ENCODE data around the gene MTHFSD. TPM values are rescaled to one million over a fixed set of nuclear protein-coding genes. Genes with fewer than 3 reads are reported as not detected.

MTHFSD gene
- total RNA-seq, 1 donor from 2014 or later = 35.0 TPM

GRCh38 chr16:86534779-86535615, 20.0 kb downstream of the MTHFSD start:
- no peak for ATAC-seq (ENCODE audit: low read depth)
- Mint-ChIP-seq H3K36me3 (ENCODE audit: low read depth) (peaks cover 60% of the 10 kb centered on the region), H3K27ac (no peak overlapping the region), H3K4me1 (no peaks in the 10 kb centered on the region), H3K9me3 (no peaks in the 10 kb centered on the region), H3K4me3 (no peak overlapping the region), H3K27me3 (no peaks in the 10 kb centered on the region)
- TF ChIP-seq CTCF (IDR thresholded peaks at IDR 0.05) = no peak
- POLR2A ChIA-PET = no interaction called here
- intact Hi-C loops (cut with micrococcal nuclease) = no loop called here
- DNase-seq = no peak
- CTCF ChIA-PET = no interaction called here

DNA sequence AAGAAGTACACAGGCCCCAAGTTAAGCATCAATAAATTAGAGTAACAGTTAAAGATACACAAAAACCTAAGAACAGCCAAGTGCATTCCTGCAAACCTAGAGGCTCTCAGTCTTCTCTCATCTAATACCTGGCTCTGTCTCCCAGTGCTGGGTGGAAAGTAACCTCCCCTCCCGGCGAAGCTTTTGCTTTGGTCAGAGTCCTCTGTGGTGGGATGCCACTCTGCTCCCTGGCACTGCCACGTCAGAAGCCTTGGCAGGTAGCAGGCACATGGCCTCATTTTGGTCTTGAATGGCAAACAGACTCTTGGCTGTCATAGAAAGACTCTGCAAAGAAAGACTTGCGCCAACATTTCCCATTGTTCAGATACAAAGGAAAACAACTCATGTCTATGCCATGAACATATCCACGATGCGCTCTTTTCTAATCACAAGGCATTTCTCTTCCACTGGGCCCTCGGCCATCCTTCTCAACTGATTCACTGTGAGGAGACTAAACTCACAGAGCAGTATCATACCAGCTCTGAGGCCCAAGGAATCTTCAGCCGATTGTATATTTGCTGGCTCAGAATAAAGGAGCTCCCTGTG, 21.2 kb downstream of the MTHFSD start:
- H3K27ac Mint-ChIP-seq = no peak overlapping the region
- peaks cover 51% of the 10 kb centered on the region for H3K36me3 Mint-ChIP-seq (ENCODE audit: low read depth)
- H3K4me1 Mint-ChIP-seq = no peaks in the 10 kb centered on the region
- H3K9me3 Mint-ChIP-seq = no peaks in the 10 kb centered on the region
- ATAC-seq (ENCODE audit: low read depth) = no peak
- TF ChIP-seq CTCF (IDR thresholded peaks at IDR 0.05) = no peak
- no peak for DNase-seq
- POLR2A ChIA-PET = no interaction called here
- H3K4me3 Mint-ChIP-seq = no peak overlapping the region
- CTCF ChIA-PET = no interaction called here
- no peaks in the 10 kb centered on the region for H3K27me3 Mint-ChIP-seq
- intact Hi-C loops (cut with micrococcal nuclease) = no loop called here

- Mint-ChIP-seq H3K9me3 (no peaks in the 10 kb centered on the region), H3K27ac (no peak overlapping the region), H3K36me3 (ENCODE audit: low read depth) (peaks cover 43% of the 10 kb centered on the region), H3K4me3 (no peak overlapping the region), H3K4me1 (no peaks in the 10 kb centered on the region), H3K27me3 (no peaks in the 10 kb centered on the region)
- no peak for DNase-seq
- ATAC-seq (ENCODE audit: low read depth) = no peak
- intact Hi-C loops (cut with micrococcal nuclease) = no loop called here
- ChIA-PET POLR2A (no interaction called here), CTCF (no interaction called here)
- no peak for TF ChIP-seq CTCF (IDR thresholded peaks at IDR 0.05)
Observed at GRCh38 chr16:86533076-86533475, 22.0 kb downstream of the MTHFSD start.

GRCh38 chr16:86532526-86532815, 22.6 kb downstream of the MTHFSD start:
- Mint-ChIP-seq H3K4me1 (no peaks in the 10 kb centered on the region), H3K27ac (no peak overlapping the region), H3K9me3 (no peaks in the 10 kb centered on the region), H3K36me3 (ENCODE audit: low read depth) (peaks cover 39% of the 10 kb centered on the region), H3K4me3 (no peak overlapping the region), H3K27me3 (no peaks in the 10 kb centered on the region)
- TF ChIP-seq CTCF (IDR thresholded peaks at IDR 0.05) = no peak
- ChIA-PET CTCF (no interaction called here), POLR2A (no interaction called here)
- ATAC-seq (ENCODE audit: low read depth) (no peak), DNase-seq (no peak)
- intact Hi-C loops (cut with micrococcal nuclease) = no loop called here

DNA sequence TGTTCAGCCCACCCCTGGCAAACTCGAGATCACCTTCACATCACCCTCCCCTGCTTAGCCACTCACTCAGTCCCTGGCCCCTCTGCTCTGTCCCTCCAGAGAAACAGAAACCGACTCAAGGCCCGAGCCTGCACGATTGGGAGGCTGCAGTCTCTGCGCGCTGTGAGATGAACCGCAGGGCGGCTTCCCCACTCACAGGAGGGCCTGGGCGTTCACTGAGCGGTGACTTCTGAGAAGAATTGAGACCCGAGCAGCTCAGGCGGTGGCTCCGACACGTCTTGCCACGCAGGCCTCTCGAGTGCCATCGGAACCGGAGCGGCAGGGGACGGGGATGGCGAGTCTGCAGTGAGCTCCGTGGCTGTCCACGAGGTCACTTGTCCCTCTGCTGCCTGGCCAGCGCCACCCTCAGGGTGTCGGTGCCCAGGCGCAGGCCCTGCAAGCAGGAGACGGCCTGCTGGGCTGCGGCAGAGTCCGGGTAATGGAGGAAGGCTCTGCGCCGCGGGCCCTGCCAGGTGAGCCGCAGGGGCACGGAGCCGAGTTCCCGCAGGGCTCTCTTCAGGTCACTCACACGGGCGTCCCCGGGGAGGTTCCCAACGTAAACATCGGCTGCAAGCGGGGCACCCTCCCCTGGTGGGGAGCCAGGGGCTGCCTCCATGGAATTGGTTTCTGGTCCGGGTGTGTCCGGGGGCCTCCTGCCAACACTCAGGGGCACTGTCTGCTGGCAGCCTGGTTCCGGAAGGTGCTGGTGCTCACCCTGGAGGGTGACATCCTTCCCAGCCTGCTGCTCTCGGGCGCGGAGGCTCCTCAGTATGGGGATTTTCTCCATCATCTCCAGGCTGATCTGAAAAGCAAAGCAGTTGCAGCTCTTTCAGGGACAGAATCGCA, 23.2 kb downstream of the MTHFSD start:
- Mint-ChIP-seq H3K4me3 (no peak overlapping the region), H3K27ac (no peak overlapping the region), H3K27me3 (no peaks in the 10 kb centered on the region), H3K9me3 (no peaks in the 10 kb centered on the region), H3K4me1 (no peaks in the 10 kb centered on the region), H3K36me3 (ENCODE audit: low read depth) (peaks cover 35% of the 10 kb centered on the region)
- no peak for DNase-seq
- intact Hi-C loops (cut with micrococcal nuclease) = no loop called here
- ATAC-seq (ENCODE audit: low read depth) = no peak
- CTCF ChIA-PET = no interaction called here
- TF ChIP-seq CTCF (IDR thresholded peaks at IDR 0.05) = no peak
- POLR2A ChIA-PET = no interaction called here

Data from activated B cell treated with CpG ODN at 0.5 μM for 24 hours (primary cell).